ENCODE data around the gene NPTX1.
"Not testable (repeated sequence)": the region's sequence is repeated elsewhere in the genome, so short reads cannot be mapped to it uniquely, and the experiment has no call there.

NPTX1 gene

GRCh38 chr17:80475910-80476876 is at the start of gene NPTX1:
Gene NPTX1 (minus strand): TSS chr17:80476607. CDS start chr17:80476446, 161 bp downstream.
- no peak for DNase-seq (ENCODE audit: low read depth, low spot score)
- no peak within 1 kb of the TSS for H3K27ac ChIP-seq

- no peak for DNase-seq (ENCODE audit: low read depth, low spot score)
- H3K27ac ChIP-seq = no peak overlapping the region
Observed at GRCh38 chr17:80523956-80524712, 47.7 kb upstream of the NPTX1 start.

GRCh38 chr17:80523054-80523744 is 46.8 kb upstream of the NPTX1 start:
- no peak for DNase-seq (ENCODE audit: low read depth, low spot score)

GRCh38 chr17:80520810-80521455 is 44.5 kb upstream of the NPTX1 start:
- H3K27ac ChIP-seq = no peak overlapping the region
- DNase-seq (ENCODE audit: low read depth, low spot score) = no peak

More at GRCh38 chr17:80523054-80523744, 46.8 kb upstream of the NPTX1 start:
- no peak overlapping the region for H3K27ac ChIP-seq

- H3K27ac ChIP-seq = no peak overlapping the region
- no peak for DNase-seq (ENCODE audit: low read depth, low spot score)
Observed at GRCh38 chr17:80519091-80519781, 42.8 kb upstream of the NPTX1 start.

DNA sequence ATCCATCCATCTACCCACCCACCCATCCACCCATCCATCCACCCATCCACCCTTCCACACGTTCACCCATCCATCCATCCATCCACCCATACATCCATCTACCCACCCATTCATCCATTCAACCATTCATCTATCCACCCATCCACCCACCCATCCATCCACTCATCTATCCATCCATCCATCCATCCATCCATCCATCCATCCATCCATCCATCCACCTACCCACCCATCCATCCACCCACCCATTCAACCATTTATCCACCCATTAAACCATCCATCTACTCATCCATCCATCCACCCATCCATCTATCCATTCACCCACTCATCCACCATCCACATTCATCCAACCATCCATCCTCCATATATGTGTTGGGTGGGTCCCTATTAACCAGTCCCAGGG is 42.0 kb upstream of the NPTX1 start:
- DNase-seq (ENCODE audit: low read depth, low spot score) = no peak
- H3K27ac ChIP-seq = no peak overlapping the region

DNA sequence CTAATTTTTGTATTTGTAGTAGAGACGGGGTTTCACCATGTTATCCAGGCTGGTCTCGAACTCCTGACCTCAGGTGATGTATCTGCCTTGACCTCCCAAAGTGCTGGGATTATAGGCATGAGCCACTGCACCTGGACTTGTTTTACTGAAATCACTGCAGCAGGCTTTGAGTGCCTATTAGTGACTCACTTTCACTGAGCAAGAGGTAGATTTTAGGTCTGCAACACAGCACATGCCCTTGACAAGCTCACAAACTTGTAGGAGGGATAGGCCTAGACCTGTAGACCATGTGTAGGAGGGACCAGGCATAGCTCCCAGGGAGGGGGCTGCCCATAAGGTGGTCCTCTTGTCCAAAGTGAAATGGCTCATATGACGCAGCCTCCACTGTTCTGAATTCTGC is 41.2 kb upstream of the NPTX1 start:
- DNase-seq (ENCODE audit: low read depth, low spot score) = no peak
- no peak overlapping the region for H3K27ac ChIP-seq

DNA sequence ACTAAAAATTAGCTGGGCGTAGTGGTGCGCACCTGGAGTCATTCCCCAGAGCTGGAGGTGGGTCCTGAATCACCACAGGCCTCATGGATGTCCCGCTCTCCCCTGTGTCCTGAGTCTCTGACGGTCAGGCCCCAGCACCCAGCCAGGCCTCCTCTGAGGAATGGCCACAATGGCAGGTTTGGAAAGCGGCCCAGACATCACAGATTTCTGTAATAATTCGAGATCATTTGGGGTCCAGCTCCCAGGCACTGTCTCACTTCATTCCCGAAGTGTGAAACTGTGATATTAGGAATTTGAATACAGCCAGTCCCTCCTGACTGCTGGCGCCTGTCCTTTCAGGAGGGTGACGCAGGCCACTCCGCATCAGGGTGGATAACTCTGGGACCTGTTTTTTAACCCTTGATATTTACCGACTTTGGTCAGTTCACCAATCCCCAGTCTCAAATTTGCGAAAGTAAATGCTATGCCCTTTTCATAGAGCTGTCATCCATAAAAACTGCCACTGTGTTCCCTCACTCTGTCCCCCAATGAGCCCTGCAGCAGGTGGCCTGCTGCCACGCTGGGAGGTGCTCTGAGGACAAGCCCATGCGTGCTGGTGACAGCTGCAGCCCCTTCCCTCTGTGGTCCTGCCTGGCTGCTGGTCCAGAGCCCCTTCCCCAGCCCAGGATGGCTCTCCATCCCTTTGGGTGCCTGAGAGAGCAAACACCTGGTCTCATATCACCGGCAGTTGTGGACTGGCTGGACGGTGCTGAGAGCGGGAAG is 39.9 kb upstream of the NPTX1 start:
- no peak for DNase-seq (ENCODE audit: low read depth, low spot score)
- H3K27ac ChIP-seq = no peak overlapping the region

- no peak overlapping the region for H3K27ac ChIP-seq
- DNase-seq (ENCODE audit: low read depth, low spot score) = no peak
Observed at GRCh38 chr17:80513892-80514291, 37.5 kb upstream of the NPTX1 start.

DNA sequence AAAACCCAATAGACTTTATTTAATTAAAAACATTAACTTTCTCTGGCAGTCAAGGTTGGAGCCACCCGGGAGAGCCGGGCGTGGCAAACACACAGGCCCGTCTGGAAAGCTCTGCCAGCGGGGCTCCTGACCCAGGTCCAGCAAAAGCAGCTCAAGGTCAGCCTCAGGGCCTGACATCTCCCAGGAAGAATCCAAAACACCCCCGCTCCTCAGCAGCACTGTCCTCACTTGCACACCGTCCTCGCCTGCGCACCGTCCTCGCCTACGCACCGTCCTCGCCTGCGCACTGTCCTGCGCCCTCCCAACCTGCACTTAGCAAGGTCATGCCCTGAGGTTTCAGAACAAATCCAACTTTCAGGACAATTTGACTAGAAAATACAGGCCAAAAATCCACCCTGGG is 36.8 kb upstream of the NPTX1 start:
- no peak for DNase-seq (ENCODE audit: low read depth, low spot score)
- H3K27ac ChIP-seq = no peak overlapping the region

DNA sequence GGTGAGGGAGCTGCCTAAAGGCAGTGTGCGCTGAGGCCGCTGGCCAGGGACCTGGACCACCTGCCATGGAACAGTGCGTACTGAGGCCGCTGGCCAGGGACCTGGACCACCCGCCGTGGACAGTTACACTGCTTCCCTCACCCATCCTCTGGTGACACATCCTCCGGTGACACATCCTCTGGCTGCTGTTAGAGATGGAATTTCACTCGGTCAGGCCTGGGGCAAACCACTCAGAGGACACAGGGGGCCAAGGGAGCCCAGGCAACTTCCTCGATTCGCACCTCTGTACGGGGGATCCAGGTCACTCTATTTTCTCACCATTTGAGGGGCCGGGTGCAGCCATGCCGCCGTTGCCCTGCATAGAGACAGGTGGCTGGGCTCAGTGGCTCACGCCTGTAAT is 35.8 kb upstream of the NPTX1 start:
- no peak for DNase-seq (ENCODE audit: low read depth, low spot score)
- H3K27ac ChIP-seq = no peak overlapping the region

DNA sequence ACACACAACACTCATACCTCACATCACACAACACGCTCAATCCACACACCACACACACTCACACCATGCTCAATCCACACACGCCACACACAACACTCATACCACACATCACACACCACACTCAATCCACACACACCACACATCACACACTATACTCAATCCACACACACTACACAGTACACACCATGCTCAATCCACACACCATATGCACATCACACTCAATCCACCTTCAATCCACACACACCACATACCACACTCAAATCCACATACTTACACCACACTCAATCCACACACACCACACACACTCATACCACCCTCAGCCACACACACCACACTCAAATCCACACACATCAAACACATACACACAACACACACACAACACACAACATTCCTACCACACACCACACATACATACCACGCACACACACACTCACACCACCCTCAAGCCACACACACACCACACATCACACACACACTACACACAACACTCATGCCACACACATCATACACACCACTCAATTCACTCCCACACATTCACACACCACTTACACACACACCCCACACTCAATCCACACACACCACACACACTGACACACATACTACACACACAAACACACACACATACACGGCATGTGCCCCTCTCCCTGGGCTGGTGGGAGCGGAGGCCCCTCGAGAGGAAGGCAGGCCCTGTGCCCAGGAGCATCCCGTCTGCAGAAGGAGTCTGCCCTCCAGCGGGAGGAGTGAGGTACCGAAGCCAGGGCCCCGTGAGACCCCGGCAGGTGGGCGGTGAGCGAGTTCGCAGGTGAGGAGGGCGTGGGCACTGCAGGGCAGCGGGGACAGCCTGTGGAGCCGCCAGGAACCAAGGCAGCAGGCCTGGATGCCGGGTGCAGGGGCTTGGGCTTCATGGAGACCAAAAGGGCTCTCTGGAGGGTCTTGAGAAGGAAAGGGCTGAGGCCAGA is 35.1 kb upstream of the NPTX1 start:
- no peak for DNase-seq (ENCODE audit: low read depth, low spot score)
- H3K27ac ChIP-seq = no peak overlapping the region

- DNase-seq (ENCODE audit: low read depth, low spot score) = no peak
- H3K27ac ChIP-seq = no peak overlapping the region
Observed at GRCh38 chr17:80510772-80511171, 34.4 kb upstream of the NPTX1 start.

DNA sequence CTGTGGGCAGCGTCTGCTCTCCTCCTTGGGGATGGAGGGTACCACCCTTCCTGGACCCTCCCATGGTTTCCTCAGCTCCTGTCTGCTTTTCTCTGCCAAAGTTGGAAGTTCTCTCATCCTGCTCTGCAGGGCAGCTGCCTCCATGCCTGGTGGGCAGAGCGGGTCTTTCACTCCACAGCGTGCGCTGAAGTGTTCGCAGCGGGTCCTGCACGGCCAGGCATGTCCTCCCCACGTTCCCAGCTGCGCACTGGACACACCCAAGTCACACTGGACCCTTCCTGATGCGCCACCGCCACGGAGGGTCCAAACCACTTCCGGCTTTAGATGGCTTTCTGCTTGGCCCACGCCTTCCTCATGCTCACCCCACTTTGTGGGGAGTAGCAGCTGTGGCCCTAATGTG is 33.7 kb upstream of the NPTX1 start:
- no peak overlapping the region for H3K27ac ChIP-seq
- no peak for DNase-seq (ENCODE audit: low read depth, low spot score)

- no peak for DNase-seq (ENCODE audit: low read depth, low spot score)
- H3K27ac ChIP-seq = no peak overlapping the region
Observed at GRCh38 chr17:80509311-80509710, 32.9 kb upstream of the NPTX1 start.

- H3K27ac ChIP-seq = no peak overlapping the region
- DNase-seq (ENCODE audit: low read depth, low spot score) = no peak
Observed at GRCh38 chr17:80507965-80508364, 31.6 kb upstream of the NPTX1 start.

- not testable (repeated sequence) for DNase-seq (ENCODE audit: low read depth, low spot score); H3K27ac ChIP-seq
Observed at GRCh38 chr17:80507177-80507576, 30.8 kb upstream of the NPTX1 start.

Data from epithelial cell of prostate (primary cell).